ENCODE data around the gene FAM50B.

DNA sequence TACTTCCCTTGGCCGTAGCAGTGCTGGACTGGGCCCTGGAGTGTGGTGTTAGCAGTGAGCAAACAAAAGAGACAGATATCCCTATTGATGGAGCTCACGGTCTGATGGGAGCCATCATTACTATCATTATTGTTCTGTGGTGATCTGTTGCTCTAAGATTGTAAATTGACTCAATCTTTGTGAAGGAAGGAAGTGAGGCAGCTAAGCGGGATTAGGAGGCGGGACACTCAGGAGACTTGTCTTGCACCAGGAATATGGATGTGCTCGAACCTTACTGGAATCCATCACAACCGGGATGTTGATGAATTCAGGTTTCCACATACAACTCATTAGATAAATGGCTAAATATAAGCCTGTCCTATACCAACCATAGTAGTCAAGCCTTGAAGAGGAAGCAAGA is 25.5 kb upstream of the FAM50B start:
- TF ChIP-seq ZBTB7A (IDR thresholded peaks at IDR 0.05; ENCODE audit: low read depth) (no peak), EP300 (IDR thresholded peaks at IDR 0.05; ENCODE audit: borderline replicate concordance) (no peak), TCF12 (IDR thresholded peaks at IDR 0.05; ENCODE audit: low read depth) (no peak), RAD21 (IDR thresholded peaks at IDR 0.05; ENCODE audit: low read depth) (no peak), FOXM1 (IDR thresholded peaks at IDR 0.05; ENCODE audit: borderline replicate concordance, low read depth) (no peak), YY1 (IDR thresholded peaks at IDR 0.05; ENCODE audit: low read depth) (no peak), CEBPB (IDR thresholded peaks at IDR 0.05) (no peak)
- TF ChIP-seq, protein P1, sequence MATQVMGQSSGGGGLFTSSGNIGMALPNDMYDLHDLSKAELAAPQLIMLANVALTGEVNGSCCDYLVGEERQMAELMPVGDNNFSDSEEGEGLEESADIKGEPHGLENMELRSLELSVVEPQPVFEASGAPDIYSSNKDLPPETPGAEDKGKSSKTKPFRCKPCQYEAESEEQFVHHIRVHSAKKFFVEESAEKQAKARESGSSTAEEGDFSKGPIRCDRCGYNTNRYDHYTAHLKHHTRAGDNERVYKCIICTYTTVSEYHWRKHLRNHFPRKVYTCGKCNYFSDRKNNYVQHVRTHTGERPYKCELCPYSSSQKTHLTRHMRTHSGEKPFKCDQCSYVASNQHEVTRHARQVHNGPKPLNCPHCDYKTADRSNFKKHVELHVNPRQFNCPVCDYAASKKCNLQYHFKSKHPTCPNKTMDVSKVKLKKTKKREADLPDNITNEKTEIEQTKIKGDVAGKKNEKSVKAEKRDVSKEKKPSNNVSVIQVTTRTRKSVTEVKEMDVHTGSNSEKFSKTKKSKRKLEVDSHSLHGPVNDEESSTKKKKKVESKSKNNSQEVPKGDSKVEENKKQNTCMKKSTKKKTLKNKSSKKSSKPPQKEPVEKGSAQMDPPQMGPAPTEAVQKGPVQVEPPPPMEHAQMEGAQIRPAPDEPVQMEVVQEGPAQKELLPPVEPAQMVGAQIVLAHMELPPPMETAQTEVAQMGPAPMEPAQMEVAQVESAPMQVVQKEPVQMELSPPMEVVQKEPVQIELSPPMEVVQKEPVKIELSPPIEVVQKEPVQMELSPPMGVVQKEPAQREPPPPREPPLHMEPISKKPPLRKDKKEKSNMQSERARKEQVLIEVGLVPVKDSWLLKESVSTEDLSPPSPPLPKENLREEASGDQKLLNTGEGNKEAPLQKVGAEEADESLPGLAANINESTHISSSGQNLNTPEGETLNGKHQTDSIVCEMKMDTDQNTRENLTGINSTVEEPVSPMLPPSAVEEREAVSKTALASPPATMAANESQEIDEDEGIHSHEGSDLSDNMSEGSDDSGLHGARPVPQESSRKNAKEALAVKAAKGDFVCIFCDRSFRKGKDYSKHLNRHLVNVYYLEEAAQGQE (IDR thresholded peaks at IDR 0.05; ENCODE audit: low read depth), result no peak

All from Ishikawa (cell line).